Gastroesophageal sphincter (tissue), 4 donors: ENCODE data around the gene TREML4. TPM values are rescaled to one million over a fixed set of nuclear protein-coding genes. Genes with fewer than 3 reads are reported as not detected.

Experiments
- ATAC-seq: fragments of 150-250 bp; one replicate; pipeline ENCODE4 v1.9.1; 2016; ENCODE audit warnings: mild to moderate bottlenecking, moderate library complexity
- H3K27ac ChIP-seq, 4 donors: fragments of 200-600 bp; sonication (generic) in 3 of 4; 1 replicate in 3 of 4; 2 replicates in 1 of 4; pipeline ENCODE4 v1.5.1; 2016 to 2019
- H3K27me3 ChIP-seq: fragments of 200-600 bp; sonication (generic); one replicate; pipeline ENCODE4 v1.5.1; 2019
- H3K36me3 ChIP-seq, 2 donors: fragments of 200-600 bp; sonication (generic); one replicate each; pipeline ENCODE4 v1.5.1; 2019; ENCODE audit warnings: control low read depth in 1 of 2
- H3K4me1 ChIP-seq, 3 donors: fragments of 200-600 bp; sonication (generic); 1 replicate in 2 of 3; 2 replicates in 1 of 3; pipeline ENCODE4 v1.5.1; 2016 to 2019; ENCODE audit warnings: control low read depth in 2 of 3
- H3K4me3 ChIP-seq, 2 donors: fragments of 200-600 bp; sonication (generic); one replicate each; pipeline ENCODE4 v1.5.1; 2019; ENCODE audit warnings: mild to moderate bottlenecking in 1 of 2, moderate library complexity in 1 of 2
- H3K9me3 ChIP-seq, 3 donors: fragments of 200-600 bp; sonication (generic); one replicate each; pipeline ENCODE4 v1.5.1; 2017 to 2019; ENCODE audit warnings: control low read depth in 2 of 3
- EP300 ChIP-seq: sonication (generic); formaldehyde crosslinking; IDR thresholded peaks from one replicate; pipeline ENCODE4 v1.6.1; 2017; ENCODE audit warnings: antibody characterized with exemption, mild to moderate bottlenecking
- POLR2A ChIP-seq, 2 donors: fragments of 450-650 bp; IDR thresholded peaks; one replicate each; pipeline ENCODE4 v1.6.1; 2017; ENCODE audit warnings: antibody characterized with exemption in 2 of 2, mild to moderate bottlenecking in 2 of 2, moderate library complexity in 1 of 2
- POLR2AphosphoS5 ChIP-seq: sonication (generic); formaldehyde crosslinking; IDR thresholded peaks from one replicate; pipeline ENCODE4 v1.6.1; 2017; ENCODE audit warnings: antibody characterized with exemption
- WGBS, 2 donors: methylation state at CpG; one replicate each; pipeline ENCODE4 v1.1.5; 2018; ENCODE audit warnings: low coverage in 1 of 2; 5-methylcytosine and 5-hydroxymethylcytosine counted together
- total RNA-seq, 4 donors: library from RNA; depleted of rRNA; stranded (reverse); fragments of >200 nt; gene quantifications; one replicate each; pipeline ENCODE4 v1.1.0, GENCODE V29; 2016
- TF ChIP-seq, protein P1 (sequence below), 4 experiments: fragments of 200-600 bp in 2 of 4; fragments of 450-650 bp in 2 of 4; sonication (generic) in 1 of 4; IDR thresholded peaks; one replicate each; pipeline ENCODE4 v1.5.1; 2017 to 2019; ENCODE audit warnings: antibody characterized with exemption in 4 of 4, mild to moderate bottlenecking in 2 of 4, moderate library complexity in 2 of 4

The TREML4 gene
- total RNA-seq, 4 donors from 2014 or later = not detected

DNA sequence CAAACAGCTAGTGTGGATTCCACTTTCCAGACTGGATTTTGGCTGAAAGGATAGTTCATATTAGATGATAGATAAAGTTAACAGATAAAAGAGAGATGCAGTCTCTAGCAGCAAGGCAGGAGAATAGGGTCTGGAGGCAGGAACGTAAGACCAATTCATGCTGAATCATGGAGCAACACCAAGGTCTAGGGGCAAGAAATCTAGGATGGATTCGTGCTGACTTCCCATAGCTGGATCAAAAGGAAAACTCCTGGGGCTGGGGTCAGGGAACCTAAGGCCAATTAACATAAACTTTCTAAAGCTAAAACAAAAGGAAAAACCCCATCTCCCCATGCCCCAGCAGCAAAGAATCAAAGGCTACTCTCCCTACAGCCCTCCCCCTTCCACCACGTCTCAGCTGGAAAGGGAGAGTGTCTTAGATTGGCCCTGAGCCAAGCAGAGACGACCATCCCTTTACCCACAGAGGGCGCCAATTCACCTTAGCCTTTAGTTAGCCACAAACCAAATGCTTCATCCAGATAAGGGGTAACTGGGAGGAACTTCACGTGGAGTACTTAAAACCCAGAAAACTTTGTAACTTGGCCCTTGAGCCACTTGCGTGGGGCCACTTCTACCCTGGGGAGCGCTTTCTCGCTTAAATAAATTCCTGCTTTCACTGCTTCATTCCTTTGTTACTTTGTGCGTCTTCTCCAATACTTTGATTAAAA lies 50.7 kb downstream of the TREML4 start:
- Histone ChIP-seq H3K27me3 (peaks cover 24% of the 10 kb centered on the region), H3K36me3 (no peaks in the 10 kb centered on the region), H3K27ac (no peak overlapping the region), H3K4me3 (no peak overlapping the region), H3K4me1 (peaks cover 0 to 5% (median 0%) of the 10 kb centered on the region in 3 donors), H3K9me3 (no peaks in the 10 kb centered on the region)
- TF ChIP-seq, protein P1, sequence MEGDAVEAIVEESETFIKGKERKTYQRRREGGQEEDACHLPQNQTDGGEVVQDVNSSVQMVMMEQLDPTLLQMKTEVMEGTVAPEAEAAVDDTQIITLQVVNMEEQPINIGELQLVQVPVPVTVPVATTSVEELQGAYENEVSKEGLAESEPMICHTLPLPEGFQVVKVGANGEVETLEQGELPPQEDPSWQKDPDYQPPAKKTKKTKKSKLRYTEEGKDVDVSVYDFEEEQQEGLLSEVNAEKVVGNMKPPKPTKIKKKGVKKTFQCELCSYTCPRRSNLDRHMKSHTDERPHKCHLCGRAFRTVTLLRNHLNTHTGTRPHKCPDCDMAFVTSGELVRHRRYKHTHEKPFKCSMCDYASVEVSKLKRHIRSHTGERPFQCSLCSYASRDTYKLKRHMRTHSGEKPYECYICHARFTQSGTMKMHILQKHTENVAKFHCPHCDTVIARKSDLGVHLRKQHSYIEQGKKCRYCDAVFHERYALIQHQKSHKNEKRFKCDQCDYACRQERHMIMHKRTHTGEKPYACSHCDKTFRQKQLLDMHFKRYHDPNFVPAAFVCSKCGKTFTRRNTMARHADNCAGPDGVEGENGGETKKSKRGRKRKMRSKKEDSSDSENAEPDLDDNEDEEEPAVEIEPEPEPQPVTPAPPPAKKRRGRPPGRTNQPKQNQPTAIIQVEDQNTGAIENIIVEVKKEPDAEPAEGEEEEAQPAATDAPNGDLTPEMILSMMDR (IDR thresholded peaks at IDR 0.05) = peak in 1 of 4 experiments; percentile 42
- no peak for TF ChIP-seq EP300
- peak; percentile 11 for TF ChIP-seq POLR2AphosphoS5
- peak; percentile 34 for ATAC-seq
- WGBS, 2 donors = 38 to 42% methylated on average over 8 of the region's 10 CpGs

DNA sequence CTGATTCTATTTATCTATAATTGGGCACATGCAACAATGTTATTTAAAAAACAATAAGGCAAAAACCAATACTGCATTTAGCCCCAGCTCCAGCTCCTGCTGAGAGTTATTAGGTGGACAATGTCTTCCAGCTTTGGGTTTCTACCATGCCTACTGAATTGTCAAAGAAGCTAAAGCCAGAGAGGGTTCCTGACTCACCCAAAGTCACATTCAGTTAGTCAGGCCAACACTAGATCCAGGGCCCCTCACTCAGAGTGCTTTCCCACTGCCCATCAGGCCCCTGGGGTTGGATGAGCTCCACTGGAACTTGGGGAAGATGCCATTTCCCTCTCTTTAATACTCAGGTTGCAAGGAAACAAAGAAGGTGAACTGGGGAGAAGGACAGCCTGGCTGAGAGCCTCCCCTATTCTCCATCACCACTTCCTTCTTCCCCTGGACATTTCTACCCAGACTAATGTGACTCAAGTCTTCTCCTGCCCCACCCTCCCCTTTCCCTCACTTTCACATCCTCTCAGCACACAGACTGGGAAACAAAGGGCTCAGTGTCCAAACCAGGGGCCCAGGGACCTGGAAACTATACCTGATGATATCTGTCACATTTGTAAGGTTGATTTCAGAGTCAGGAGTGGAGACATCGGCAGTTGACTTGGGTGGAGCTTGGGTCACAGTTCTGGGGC lies 52.4 kb downstream of the TREML4 start:
- H3K27me3 ChIP-seq = peaks cover 17% of the 10 kb centered on the region
- peak; percentile 46 for ATAC-seq
- no peaks in the 10 kb centered on the region for H3K9me3 ChIP-seq
- no peak overlapping the region for H3K27ac ChIP-seq
- TF ChIP-seq, protein P1 (IDR thresholded peaks at IDR 0.05) = no peak
- TF ChIP-seq POLR2AphosphoS5 (no peak), POLR2A (IDR thresholded peaks at IDR 0.05) (no peak), EP300 (no peak)
- H3K4me3 ChIP-seq = no peak overlapping the region
- no peaks in the 10 kb centered on the region for H3K36me3 ChIP-seq
- no CpG with 5 or more reads among the region's 1 CpG for WGBS, 2 donors
- peaks cover 0 to 5% (median 0%) of the 10 kb centered on the region in 3 donors for H3K4me1 ChIP-seq

DNA sequence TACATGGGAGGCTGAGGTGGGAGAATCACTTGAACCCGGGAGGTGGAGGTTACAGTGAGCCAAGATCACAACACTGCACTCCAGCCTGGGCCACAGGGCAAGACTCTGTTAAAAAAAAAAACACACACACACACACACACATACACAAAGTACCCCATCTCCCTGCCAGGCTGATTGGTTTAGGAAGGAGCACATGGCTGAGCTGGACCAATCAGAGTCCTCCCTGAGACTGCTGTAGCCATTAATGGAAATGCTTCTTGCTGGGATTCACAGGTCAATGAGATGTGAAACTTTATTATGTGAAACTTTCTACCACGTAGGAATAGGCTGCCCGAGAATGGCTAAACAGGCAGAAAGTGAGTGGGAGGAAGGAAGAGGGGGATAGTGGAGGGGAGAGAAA lies 55.5 kb downstream of the TREML4 start:
- no peak overlapping the region for H3K4me3 ChIP-seq
- peaks cover 12% of the 10 kb centered on the region for H3K27me3 ChIP-seq
- H3K27ac ChIP-seq = no peak overlapping the region
- TF ChIP-seq POLR2A (IDR thresholded peaks at IDR 0.05) = no peak
- no peaks in the 10 kb centered on the region for H3K9me3 ChIP-seq
- no peak for ATAC-seq
- no peaks in the 10 kb centered on the region for H3K36me3 ChIP-seq
- WGBS, 2 donors = 60 to 67% methylated on average over 1 to 2 of the region's 3 CpGs
- peaks cover 0 to 4% (median 0%) of the 10 kb centered on the region in 3 donors for H3K4me1 ChIP-seq

DNA sequence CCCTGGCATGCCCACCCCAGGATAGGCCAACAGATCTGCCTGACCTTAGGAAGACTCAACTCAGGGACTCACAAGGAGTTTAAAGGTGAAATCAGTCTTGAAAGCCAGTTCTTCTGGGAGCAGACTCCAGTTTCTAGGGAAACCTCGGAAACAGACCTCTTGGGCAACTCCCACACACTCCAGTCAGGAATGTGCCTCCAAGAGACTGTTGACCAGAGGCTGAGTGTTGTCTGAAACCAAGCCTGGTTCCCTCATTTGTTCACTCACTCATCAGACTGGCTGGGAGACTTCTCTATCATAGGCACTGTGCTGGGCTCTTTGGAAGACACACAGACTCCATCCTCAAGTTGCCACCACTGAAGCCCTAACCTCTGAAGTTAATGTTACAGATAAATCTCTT lies 56.6 kb downstream of the TREML4 start:
- no peak for TF ChIP-seq EP300
- no peak for TF ChIP-seq POLR2AphosphoS5
- TF ChIP-seq, protein P1 (IDR thresholded peaks at IDR 0.05) = no peak
- no peak for TF ChIP-seq POLR2A (IDR thresholded peaks at IDR 0.05)
- no peak overlapping the region for H3K27ac ChIP-seq
- H3K4me3 ChIP-seq = no peak overlapping the region
- peaks cover 12% of the 10 kb centered on the region for H3K27me3 ChIP-seq
- no peaks in the 10 kb centered on the region for H3K9me3 ChIP-seq
- no peaks in the 10 kb centered on the region for H3K36me3 ChIP-seq
- no peaks in the 10 kb centered on the region for H3K4me1 ChIP-seq
- ATAC-seq = no peak
- WGBS, 2 donors = 43% methylated on average over 1 of the region's 1 CpG; no CpG with 5 or more reads in 1 of the 2 donors

DNA sequence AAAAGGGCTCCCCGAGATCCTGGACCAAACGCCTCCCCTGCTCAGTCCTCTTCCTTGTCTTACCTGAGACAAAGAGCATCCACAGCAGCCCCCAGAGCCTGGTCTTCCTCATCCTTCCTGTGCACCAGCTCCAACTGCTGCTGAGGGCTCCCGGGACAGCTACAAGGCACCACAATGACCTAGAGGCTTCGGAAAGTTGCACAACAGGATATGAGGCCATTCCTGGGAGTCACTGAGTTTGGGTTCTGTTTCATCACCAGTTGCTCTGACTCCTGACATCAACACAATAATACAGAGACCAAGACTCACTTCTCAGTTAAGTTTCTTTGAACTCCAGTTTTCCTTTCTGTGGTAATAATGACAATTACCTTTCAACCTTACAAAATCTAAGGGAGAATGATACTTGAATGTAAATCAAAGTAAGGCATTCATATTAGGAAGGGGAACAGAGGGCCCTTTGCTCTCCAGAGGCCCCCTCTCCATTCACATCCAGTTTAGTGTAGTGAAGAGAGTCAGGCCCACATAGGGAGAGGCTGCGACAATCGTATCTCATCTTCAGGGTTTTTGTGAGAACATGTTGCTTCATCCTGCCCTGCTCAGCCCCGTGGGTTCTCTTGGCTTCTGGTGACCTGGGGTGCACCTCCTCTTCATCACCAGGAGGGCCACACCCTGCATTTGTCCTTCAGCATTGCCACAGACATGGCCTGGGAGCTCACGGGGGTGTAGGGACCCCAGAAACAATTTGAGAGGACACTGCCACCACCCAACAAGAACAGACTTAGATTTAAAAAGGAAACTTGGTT lies 58.6 kb downstream of the TREML4 start, which contains the start of gene TREM1:
TSS of gene TREM1 (minus strand) at position 139 of the 803 bp plus-strand sequence. CDS start at position 112, 27 bp downstream.
- Histone ChIP-seq H3K27ac (no peak within 1 kb of the TSS), H3K27me3 (peaks cover 12% of the 10 kb centered on the region), H3K36me3 (no peaks in the 10 kb centered on the region), H3K9me3 (no peaks in the 10 kb centered on the region), H3K4me3 (no peak within 1 kb of the TSS), H3K4me1 (no peaks in the 10 kb centered on the region)
- ATAC-seq = peak; percentile 80
- WGBS, 2 donors = 57 to 80% methylated on average over 1 to 5 of the region's 8 CpGs
- TF ChIP-seq, protein P1 (IDR thresholded peaks at IDR 0.05) = no peak
- no peak for TF ChIP-seq POLR2A (IDR thresholded peaks at IDR 0.05)
- peak; percentile 40 for TF ChIP-seq POLR2AphosphoS5
- TF ChIP-seq EP300 = no peak
